Neuronal stem cell (in vitro differentiated cells): ENCODE data around the gene UBXN1.
A peak's percentile ranks its signal among the peaks of the same experiment; 100 is the strongest.

Experiments
- DNase-seq: peaks from one replicate; pipeline ENCODE4 v3.0.0-alpha.2; 2013; ENCODE audit warnings: low spot score
- H2AFZ ChIP-seq: one replicate; pipeline ENCODE4 v1.6.1; 2013; ENCODE audit warnings: mild to moderate bottlenecking, low read length, inconsistent platforms
- H2AK5ac ChIP-seq: 2 replicates; pipeline ENCODE4 v1.6.1; 2013; ENCODE audit warnings: low read depth, mild to moderate bottlenecking, inconsistent platforms, low read length, moderate library complexity, mixed read lengths
- H2BK120ac ChIP-seq: 2 replicates; pipeline ENCODE4 v1.6.1; 2013; ENCODE audit warnings: low read depth, mild to moderate bottlenecking, inconsistent platforms, low read length, moderate library complexity, mixed read lengths
- H2BK12ac ChIP-seq: one replicate; pipeline ENCODE4 v1.6.1; 2013; ENCODE audit warnings: low read length, inconsistent platforms
- H2BK15ac ChIP-seq: 2 replicates; pipeline ENCODE4 v1.6.1; 2013; ENCODE audit warnings: mild to moderate bottlenecking, low read length, inconsistent platforms, mixed read lengths
- H2BK5ac ChIP-seq: one replicate; pipeline ENCODE4 v1.6.1; 2013; ENCODE audit warnings: inconsistent platforms, mild to moderate bottlenecking, low read length, moderate library complexity
- H3K14ac ChIP-seq: one replicate; pipeline ENCODE4 v1.6.1; 2013; ENCODE audit warnings: low read length, inconsistent platforms
- H3K18ac ChIP-seq: 2 replicates; pipeline ENCODE4 v1.6.1; 2013; ENCODE audit warnings: low read length, inconsistent platforms
- H3K23ac ChIP-seq: 2 replicates; pipeline ENCODE4 v1.6.1; 2013; ENCODE audit warnings: low read depth, mild to moderate bottlenecking, mixed read lengths, low read length, inconsistent platforms; ENCODE audit not compliant: poor library complexity
- H3K27ac ChIP-seq: replicated peaks from 3 replicates; pipeline ENCODE4 v1.5.1; 2013; ENCODE audit warnings: low read length, inconsistent platforms
- H3K27me3 ChIP-seq, 3 experiments: 2 replicates each; pipeline ENCODE4 v1.6.1; 2013; ENCODE audit warnings: low read length in 3 of 3, mild to moderate bottlenecking in 2 of 3, inconsistent platforms in 1 of 3, low read depth in 1 of 3, mixed read lengths in 1 of 3, moderate library complexity in 1 of 3; ENCODE audit not compliant: control insufficient read depth in 3 of 3, insufficient read depth in 3 of 3
- H3K36me3 ChIP-seq, 2 donors: replicated peaks in 1 of 2; 2 replicates each; pipeline ENCODE4 v1.6.1; 2013; ENCODE audit warnings: low read length in 2 of 2; ENCODE audit not compliant: control insufficient read depth in 2 of 2, insufficient read depth in 2 of 2
- H3K4ac ChIP-seq: 2 replicates; pipeline ENCODE4 v1.6.1; 2013; ENCODE audit warnings: inconsistent platforms, mild to moderate bottlenecking, low read length, moderate library complexity
- H3K4me1 ChIP-seq, 2 donors: 1 replicate in 1 of 2; 2 replicates in 1 of 2; pipeline ENCODE4 v1.6.1; 2013; ENCODE audit warnings: low read length in 2 of 2, low read depth in 1 of 2; ENCODE audit not compliant: control insufficient read depth in 2 of 2, insufficient read depth in 1 of 2
- H3K4me2 ChIP-seq: one replicate; pipeline ENCODE4 v1.6.1; 2013; ENCODE audit warnings: mild to moderate bottlenecking, low read length, inconsistent platforms; ENCODE audit not compliant: insufficient read depth, poor library complexity, severe bottlenecking
- H3K4me3 ChIP-seq, 2 donors: 2 replicates each; pipeline ENCODE4 v1.5.1; 2013; ENCODE audit warnings: low read length in 2 of 2, mild to moderate bottlenecking in 2 of 2, inconsistent platforms in 1 of 2, moderate library complexity in 1 of 2
- H3K79me1 ChIP-seq: one replicate; pipeline ENCODE4 v1.6.1; 2013; ENCODE audit warnings: low read depth, mild to moderate bottlenecking, inconsistent platforms, low read length, moderate library complexity
- H3K9ac ChIP-seq: one replicate; pipeline ENCODE4 v1.6.1; 2013; ENCODE audit warnings: mild to moderate bottlenecking, low read depth, low read length, inconsistent platforms; ENCODE audit not compliant: poor library complexity
- H3K9me3 ChIP-seq, 2 donors: replicated peaks in 1 of 2; 2 replicates each; pipeline versions ENCODE3 to v1.6.1; 2013; ENCODE audit warnings: low read length in 2 of 2, mild to moderate bottlenecking in 2 of 2, inconsistent platforms in 1 of 2, low read depth in 1 of 2, mixed read lengths in 1 of 2, moderate library complexity in 1 of 2; ENCODE audit not compliant: control insufficient read depth in 2 of 2, insufficient read depth in 1 of 2
- H4K8ac ChIP-seq: one replicate; pipeline ENCODE4 v1.6.1; 2013; ENCODE audit warnings: low read depth, mild to moderate bottlenecking, inconsistent platforms, low read length, moderate library complexity
- H4K91ac ChIP-seq: one replicate; pipeline ENCODE4 v1.6.1; 2013; ENCODE audit warnings: low read length, low read depth, mild to moderate bottlenecking, inconsistent platforms; ENCODE audit not compliant: poor library complexity
- WGBS, 2 donors: extraction: QIAGEN DNeasy Blood & Tissue Kit; methylation state at CpG; one replicate each; pipeline ENCODE4 v1.1.7; 2013; ENCODE audit warnings: missing lambda C conversion rate in 2 of 2, mixed read lengths in 1 of 2; ENCODE audit not compliant: insufficient read length in 2 of 2, insufficient replicate concordance in 1 of 2; ENCODE audit errors: extremely low coverage in 2 of 2; 5-methylcytosine and 5-hydroxymethylcytosine counted together

Gene UBXN1

DNA sequence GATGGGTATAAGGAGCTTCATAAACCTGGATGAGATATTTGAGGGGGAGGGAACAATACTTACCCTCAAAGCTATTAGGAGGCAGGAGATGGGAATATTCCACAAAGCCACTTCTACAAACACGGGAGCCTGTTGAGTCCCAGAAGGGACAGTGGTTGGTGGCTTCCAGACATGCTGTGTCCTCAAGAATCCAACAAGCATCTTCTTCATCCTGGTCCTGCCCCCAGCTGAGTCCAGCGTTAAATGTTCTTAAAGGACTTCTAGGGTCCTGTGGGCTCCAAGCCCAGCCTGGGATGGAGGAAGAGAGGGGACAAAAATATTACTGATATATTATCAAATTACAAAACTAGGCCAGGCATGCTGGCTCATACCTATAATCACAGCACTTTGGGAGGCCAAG lies 11.4 kb downstream of the UBXN1 start:
- no peak overlapping the region for H3K4ac ChIP-seq
- no peaks in the 10 kb centered on the region for H3K9me3 ChIP-seq
- no peak overlapping the region for H3K14ac ChIP-seq
- no peak overlapping the region for H3K27ac ChIP-seq
- no peak overlapping the region for H4K8ac ChIP-seq
- no peak overlapping the region for H2AFZ ChIP-seq
- no peak overlapping the region for H3K23ac ChIP-seq
- no peak overlapping the region for H3K9ac ChIP-seq
- no peak overlapping the region for H3K4me3 ChIP-seq
- H2BK5ac ChIP-seq = no peak overlapping the region
- H2BK12ac ChIP-seq = no peak overlapping the region
- no peak overlapping the region for H2BK15ac ChIP-seq
- WGBS, 2 donors = no CpG with 5 or more reads among the region's 2 CpGs
- H4K91ac ChIP-seq = no peak overlapping the region
- H2BK120ac ChIP-seq = no peak overlapping the region
- H3K4me2 ChIP-seq = no peak overlapping the region
- peaks cover 14% of the 10 kb centered on the region for H3K79me1 ChIP-seq
- H3K4me1 ChIP-seq = peaks cover 4 to 12% of the 10 kb centered on the region in 2 donors
- no peak for DNase-seq
- H3K36me3 ChIP-seq = peaks cover 14 to 31% of the 10 kb centered on the region in 2 donors
- H3K27me3 ChIP-seq = no peaks in the 10 kb centered on the region
- no peak overlapping the region for H3K18ac ChIP-seq
- H2AK5ac ChIP-seq = no peak overlapping the region

DNA sequence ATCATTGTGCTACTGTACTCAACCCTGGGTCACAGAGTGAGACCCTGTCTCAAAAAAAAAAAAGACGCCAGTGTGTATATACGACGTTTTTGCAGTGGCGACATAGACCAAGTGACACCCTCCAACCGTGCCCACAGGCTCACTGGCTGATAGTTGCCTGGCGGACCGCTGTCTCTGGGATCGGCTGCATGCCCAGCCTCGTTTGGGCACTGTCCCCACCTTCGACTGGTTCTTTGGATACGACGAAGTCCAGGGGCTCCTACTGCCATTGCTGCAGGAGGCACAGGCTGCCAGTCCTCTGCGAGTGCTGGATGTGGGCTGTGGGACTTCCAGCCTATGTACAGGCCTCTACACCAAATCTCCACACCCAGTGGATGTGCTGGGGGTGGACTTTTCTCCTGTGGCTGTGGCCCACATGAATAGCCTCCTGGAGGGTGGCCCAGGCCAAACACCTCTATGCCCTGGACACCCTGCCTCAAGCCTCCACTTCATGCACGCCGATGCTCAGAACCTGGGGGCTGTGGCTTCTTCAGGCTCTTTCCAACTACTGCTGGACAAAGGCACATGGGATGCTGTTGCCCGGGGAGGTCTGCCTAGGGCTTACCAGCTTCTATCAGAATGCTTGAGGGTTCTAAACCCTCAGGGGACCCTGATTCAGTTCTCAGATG lies 12.5 kb downstream of the UBXN1 start:
- peak overlapping the region; percentile 95 for H3K9ac ChIP-seq
- H3K79me1 ChIP-seq = peaks cover 11% of the 10 kb centered on the region
- no peak overlapping the region for H2AK5ac ChIP-seq
- no peak overlapping the region for H3K27ac ChIP-seq
- H3K23ac ChIP-seq = peak overlapping the region; percentile 59
- H2BK12ac ChIP-seq = no peak overlapping the region
- H3K27me3 ChIP-seq = no peaks in the 10 kb centered on the region
- no peak overlapping the region for H2BK120ac ChIP-seq
- H2BK5ac ChIP-seq = no peak overlapping the region
- peak overlapping the region; percentile 84 to 98 for H3K4me3 ChIP-seq
- peak overlapping the region; percentile 93 for H3K4me2 ChIP-seq
- no peak overlapping the region for H4K8ac ChIP-seq
- H3K9me3 ChIP-seq = no peaks in the 10 kb centered on the region
- H3K18ac ChIP-seq = peak overlapping the region; percentile 13
- DNase-seq = no peak
- no peak overlapping the region for H3K4ac ChIP-seq
- H2BK15ac ChIP-seq = no peak overlapping the region
- WGBS, 2 donors = no CpG with 5 or more reads among the region's 16 CpGs
- peaks cover 16 to 42% of the 10 kb centered on the region in 2 donors for H3K36me3 ChIP-seq
- H2AFZ ChIP-seq = no peak overlapping the region
- peaks cover 4 to 12% of the 10 kb centered on the region in 2 donors for H3K4me1 ChIP-seq
- H4K91ac ChIP-seq = no peak overlapping the region
- H3K14ac ChIP-seq = no peak overlapping the region

DNA sequence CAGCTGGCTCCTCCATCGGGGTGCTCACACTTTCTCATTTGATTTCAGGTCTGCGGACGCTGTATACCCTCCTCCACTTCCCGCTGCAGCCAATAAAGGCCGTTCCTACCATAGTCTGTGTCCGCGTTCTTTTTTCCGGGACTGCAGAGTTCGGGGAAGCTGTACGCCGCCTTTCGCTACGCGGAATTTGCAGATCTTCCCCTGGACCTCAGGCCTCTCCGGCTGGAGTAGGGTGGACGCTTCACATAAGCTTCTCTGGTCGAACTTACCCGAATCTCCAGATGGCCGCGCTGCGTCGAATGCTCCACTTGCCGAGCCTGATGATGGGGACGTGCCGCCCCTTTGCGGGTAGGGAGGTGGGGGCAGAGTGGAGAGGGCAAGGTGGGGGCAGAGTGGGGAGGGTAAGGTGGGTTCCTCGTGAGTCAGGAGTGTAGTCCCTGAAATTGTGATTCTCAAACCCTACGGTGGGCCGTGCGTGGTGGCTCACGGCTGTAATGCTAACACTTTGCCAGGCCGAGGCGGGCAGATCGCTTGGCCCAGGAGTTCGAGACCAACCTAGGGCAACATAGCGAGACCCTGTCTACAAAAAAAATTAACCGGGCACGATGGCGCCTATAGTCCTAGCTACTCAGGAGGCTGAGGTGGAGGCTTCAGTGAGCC lies 13.1 kb downstream of the UBXN1 start:
- Histone ChIP-seq H3K4me3 (peak overlapping the region; percentile 84 to 98), H3K14ac (peak overlapping the region; percentile 47), H3K27me3 (no peaks in the 10 kb centered on the region), H2AK5ac (peak overlapping the region; percentile 90), H2BK5ac (peak overlapping the region; percentile 44), H3K18ac (peak overlapping the region; percentile 92), H2BK15ac (no peak overlapping the region), H2BK120ac (no peak overlapping the region), H3K4ac (no peak overlapping the region), H3K27ac (peak overlapping the region; percentile 41), H4K8ac (no peak overlapping the region), H3K4me1 (peaks cover 4 to 12% of the 10 kb centered on the region in 2 donors), H3K36me3 (peaks cover 16 to 46% of the 10 kb centered on the region in 2 donors), H3K9ac (peak overlapping the region; percentile 95), H3K79me1 (peaks cover 11% of the 10 kb centered on the region), H3K9me3 (no peaks in the 10 kb centered on the region), H2BK12ac (no peak overlapping the region), H2AFZ (peak overlapping the region; percentile 95), H3K23ac (peak overlapping the region; percentile 96), H4K91ac (no peak overlapping the region), H3K4me2 (peak overlapping the region; percentile 93)
- no CpG with 5 or more reads among the region's 39 CpGs for WGBS, 2 donors
- peak; percentile 43 for DNase-seq

DNA sequence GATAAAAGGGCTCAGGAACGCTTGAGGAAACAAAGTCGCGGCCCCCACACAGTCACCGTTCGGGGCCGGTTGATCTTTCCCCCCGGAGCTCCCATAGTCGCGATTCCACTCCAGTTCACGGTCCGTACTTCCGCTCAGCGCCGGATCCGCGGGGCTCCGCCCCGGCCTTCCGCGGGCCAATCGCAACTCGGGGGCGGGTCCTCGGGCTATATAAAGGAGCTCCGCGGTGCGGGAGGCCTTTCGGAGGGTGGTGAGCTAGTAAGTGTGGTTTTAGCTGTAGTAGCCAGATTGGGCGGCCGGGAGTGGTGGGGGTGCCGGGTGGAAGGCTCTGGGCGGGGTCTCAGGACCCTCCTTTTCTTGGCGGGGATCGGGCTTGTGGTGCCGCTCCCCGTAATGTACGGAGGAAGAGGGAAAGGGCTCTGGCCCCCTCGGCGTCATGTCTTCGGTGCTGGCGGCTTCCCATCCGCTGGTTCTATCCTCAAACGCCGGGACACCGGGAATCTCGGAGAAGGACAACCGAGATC lies 13.7 kb downstream of the UBXN1 start, which contains the start of the genes C11orf98 and CSKMT:
C11orf98 (minus strand) TSS at position 136 of the 524 bp plus-strand sequence; CDS start at position 95, 41 bp downstream.
CSKMT (plus strand) TSS at position 238 of the 524 bp plus-strand sequence. CDS start 568 bp downstream, outside the sequence.
- Histone ChIP-seq H3K27ac (peak within 1 kb of the TSS; percentile 94), H3K79me1 (peaks cover 11% of the 10 kb centered on the region), H4K91ac (no peak within 1 kb of the TSS), H2AFZ (peak within 1 kb of the TSS; percentile 95), H3K4me2 (peak within 1 kb of the TSS; percentile 93), H3K18ac (peak within 1 kb of the TSS; percentile 96), H3K9ac (peak within 1 kb of the TSS; percentile 95), H2BK5ac (peak within 1 kb of the TSS; percentile 63), H3K4me3 (peak within 1 kb of the TSS; percentile 93 to 98), H3K27me3 (no peaks in the 10 kb centered on the region), H3K36me3 (peaks cover 16 to 51% of the 10 kb centered on the region in 2 donors), H2BK120ac (no peak within 1 kb of the TSS), H2BK12ac (no peak within 1 kb of the TSS), H2BK15ac (no peak within 1 kb of the TSS), H3K23ac (peak within 1 kb of the TSS; percentile 96), H2AK5ac (peak within 1 kb of the TSS; percentile 90), H4K8ac (no peak within 1 kb of the TSS), H3K14ac (peak within 1 kb of the TSS; percentile 47), H3K4ac (no peak within 1 kb of the TSS), H3K4me1 (peaks cover 4 to 12% of the 10 kb centered on the region in 2 donors), H3K9me3 (no peaks in the 10 kb centered on the region)
- WGBS, 2 donors = no CpG with 5 or more reads among the region's 47 CpGs
- DNase-seq = peak; percentile 93
